ENCODE measurements around the gene PPIE. TPM values are rescaled to one million over a fixed set of nuclear protein-coding genes. Genes with fewer than 3 reads are reported as not detected.
"Not testable (repeated sequence)": the region's sequence is repeated elsewhere in the genome, so short reads cannot be mapped to it uniquely, and the experiment has no call there.

PPIE gene
- total RNA-seq, 2 donors from 2014 or later, result 22.6 to 23.4 TPM

GRCh38 chr1:39779137-39779536, 40.5 kb downstream of the PPIE start:
- H3K27ac ChIP-seq, result no peak overlapping the region
- no peaks in the 10 kb centered on the region for H3K27me3 ChIP-seq
- no peak for TF ChIP-seq CTCF (IDR thresholded peaks at IDR 0.05)
- H3K36me3 ChIP-seq, result no peaks in the 10 kb centered on the region
- H3K4me3 ChIP-seq, result no peak overlapping the region
- no peaks in the 10 kb centered on the region for H3K4me1 ChIP-seq
- no peak for DNase-seq (ENCODE audit: low spot score)
- H3K9me3 ChIP-seq, result no peaks in the 10 kb centered on the region

- H3K9me3 ChIP-seq, result no peaks in the 10 kb centered on the region
- H3K27me3 ChIP-seq, result no peaks in the 10 kb centered on the region
- H3K4me3 ChIP-seq, result no peak overlapping the region
- no peak overlapping the region for H3K27ac ChIP-seq
- H3K4me1 ChIP-seq, result no peaks in the 10 kb centered on the region
- no peak for TF ChIP-seq CTCF (IDR thresholded peaks at IDR 0.05)
- no peaks in the 10 kb centered on the region for H3K36me3 ChIP-seq
- DNase-seq (ENCODE audit: low spot score), result no peak
Measured at GRCh38 chr1:39779821-39780220, 41.1 kb downstream of the PPIE start.

GRCh38 chr1:39781349-39781715, 42.6 kb downstream of the PPIE start:
- H3K27ac ChIP-seq, result no peak overlapping the region
- no peaks in the 10 kb centered on the region for H3K4me1 ChIP-seq
- DNase-seq (ENCODE audit: low spot score), result no peak
- no peak for TF ChIP-seq CTCF (IDR thresholded peaks at IDR 0.05)
- H3K4me3 ChIP-seq, result no peak overlapping the region
- no peaks in the 10 kb centered on the region for H3K36me3 ChIP-seq
- H3K27me3 ChIP-seq, result no peaks in the 10 kb centered on the region
- H3K9me3 ChIP-seq, result no peaks in the 10 kb centered on the region

- TF ChIP-seq CTCF (IDR thresholded peaks at IDR 0.05), result no peak
Measured at GRCh38 chr1:39782103-39782502, 43.4 kb downstream of the PPIE start.

GRCh38 chr1:39782685-39783084, 44.0 kb downstream of the PPIE start:
- not testable (repeated sequence) for H3K4me3 ChIP-seq; H3K9me3 ChIP-seq; H3K27ac ChIP-seq; DNase-seq (ENCODE audit: low spot score); H3K4me1 ChIP-seq; H3K36me3 ChIP-seq; H3K27me3 ChIP-seq

More at GRCh38 chr1:39782103-39782502, 43.4 kb downstream of the PPIE start:
- DNase-seq (ENCODE audit: low spot score), result no peak
- Histone ChIP-seq H3K36me3 (no peaks in the 10 kb centered on the region), H3K27me3 (no peaks in the 10 kb centered on the region), H3K9me3 (no peaks in the 10 kb centered on the region), H3K4me3 (no peak overlapping the region), H3K4me1 (no peaks in the 10 kb centered on the region), H3K27ac (no peak overlapping the region)

- H3K27ac ChIP-seq, result not testable (repeated sequence)
Measured at GRCh38 chr1:39786303-39787107, 47.8 kb downstream of the PPIE start.

GRCh38 chr1:39787108-39787375, 48.4 kb downstream of the PPIE start:
- not testable (repeated sequence) for H3K9me3 ChIP-seq; H3K36me3 ChIP-seq; DNase-seq (ENCODE audit: low spot score); H3K4me1 ChIP-seq; H3K27ac ChIP-seq; H3K4me3 ChIP-seq; H3K27me3 ChIP-seq

More at GRCh38 chr1:39786303-39787107, 47.8 kb downstream of the PPIE start:
- H3K27me3 ChIP-seq; DNase-seq (ENCODE audit: low spot score); H3K36me3 ChIP-seq; H3K9me3 ChIP-seq; H3K4me1 ChIP-seq; H3K4me3 ChIP-seq: not testable (repeated sequence)
